Osteoblast (primary cell): ENCODE data around the gene RBL2. TPM values are rescaled to one million over a fixed set of nuclear protein-coding genes. Genes with fewer than 3 reads are reported as not detected.

Experiments used
- DNase-seq: peaks from one replicate; pipeline ENCODE4 v3.0.0; 2011; ENCODE audit warnings: low spot score, mixed read lengths; ENCODE audit not compliant: insufficient read length; ENCODE audit errors: missing footprints
- H2AFZ ChIP-seq: 2 replicates; pipeline ENCODE4 v1.6.0; 2011; ENCODE audit warnings: mild to moderate bottlenecking, low read length
- H3K27ac ChIP-seq: 2 replicates; pipeline ENCODE4 v1.5.1; 2011; ENCODE audit warnings: mild to moderate bottlenecking, low read depth, low read length, moderate library complexity
- H3K27me3 ChIP-seq: 2 replicates; pipeline ENCODE4 v1.6.0; 2012; ENCODE audit warnings: mild to moderate bottlenecking, control low read depth, inconsistent platforms, low read length, moderate library complexity; ENCODE audit not compliant: insufficient read depth
- H3K36me3 ChIP-seq: 2 replicates; pipeline ENCODE4 v1.5.1; 2011; ENCODE audit warnings: mild to moderate bottlenecking, low read length, control low read depth, moderate library complexity; ENCODE audit not compliant: insufficient read depth
- H3K4me1 ChIP-seq: 2 replicates; pipeline ENCODE4 v1.5.1; 2011; ENCODE audit warnings: mild to moderate bottlenecking, low read length, control low read depth, moderate library complexity; ENCODE audit not compliant: insufficient read depth
- H3K4me2 ChIP-seq: 2 replicates; pipeline ENCODE4 v1.6.0; 2011; ENCODE audit warnings: mild to moderate bottlenecking, low read length; ENCODE audit not compliant: insufficient read depth
- H3K4me3 ChIP-seq: fragments of 200-600 bp; sonication (generic); 3 replicates; pipeline ENCODE4 v1.5.1; 2012; ENCODE audit warnings: mild to moderate bottlenecking, low read length, inconsistent platforms; ENCODE audit not compliant: insufficient read depth
- H3K79me2 ChIP-seq: 2 replicates; pipeline ENCODE4 v1.6.0; 2012; ENCODE audit warnings: mild to moderate bottlenecking, low read length, control low read depth, inconsistent platforms; ENCODE audit not compliant: insufficient read depth
- H3K9me3 ChIP-seq: 2 replicates; pipeline ENCODE4 v1.5.1; 2011; ENCODE audit warnings: low read depth, low read length, control low read depth
- H4K20me1 ChIP-seq: 2 replicates; pipeline ENCODE4 v1.6.0; 2012; ENCODE audit warnings: mild to moderate bottlenecking, low read length, control low read depth; ENCODE audit not compliant: insufficient read depth
- CTCF ChIP-seq: IDR thresholded peaks from 2 replicates; pipeline ENCODE4 v1.5.1; 2011; ENCODE audit warnings: mild to moderate bottlenecking, low read depth, low read length, moderate library complexity; ENCODE audit errors: extremely low read depth
- total RNA-seq: library from RNA; depleted of rRNA; stranded (reverse); fragments of >200 nt; gene quantifications from 2 replicates; pipeline ENCODE4 v1.2.3, GENCODE V29; 2012

Gene RBL2
- total RNA-seq, 1 donor, result 56.1 TPM

GRCh38 chr16:53498984-53499383 lies 64.7 kb downstream of the RBL2 start:
- DNase-seq, result no peak
- no peaks in the 10 kb centered on the region for H3K27me3 ChIP-seq
- no peak overlapping the region for H3K4me2 ChIP-seq
- H3K27ac ChIP-seq, result no peak overlapping the region
- peaks cover 17% of the 10 kb centered on the region for H3K79me2 ChIP-seq
- TF ChIP-seq CTCF, result no peak
- no peak overlapping the region for H2AFZ ChIP-seq
- no peak overlapping the region for H3K4me3 ChIP-seq
- H3K4me1 ChIP-seq, result peaks cover 15% of the 10 kb centered on the region
- H3K9me3 ChIP-seq, result no peaks in the 10 kb centered on the region
- H3K36me3 ChIP-seq, result peaks cover 44% of the 10 kb centered on the region
- peaks cover 6% of the 10 kb centered on the region for H4K20me1 ChIP-seq

GRCh38 chr16:53501216-53501859 lies 67.1 kb downstream of the RBL2 start:
- Histone ChIP-seq H3K4me2 (peak overlapping the region; percentile 91), H3K79me2 (peaks cover 17% of the 10 kb centered on the region), H3K27ac (no peak overlapping the region), H3K4me1 (peaks cover 26% of the 10 kb centered on the region), H3K9me3 (no peaks in the 10 kb centered on the region), H2AFZ (no peak overlapping the region), H3K4me3 (peak overlapping the region; percentile 84), H4K20me1 (peaks cover 6% of the 10 kb centered on the region), H3K36me3 (peaks cover 23% of the 10 kb centered on the region), H3K27me3 (no peaks in the 10 kb centered on the region)
- no peak for DNase-seq
- TF ChIP-seq CTCF, result no peak

GRCh38 chr16:53502331-53503269 lies 68.3 kb downstream of the RBL2 start, which contains the start of gene AKTIP:
Gene AKTIP (minus strand): TSS chr16:53503209. CDS start chr16:53500259, 2,950 bp downstream.
- TF ChIP-seq CTCF, result no peak
- no peaks in the 10 kb centered on the region for H3K9me3 ChIP-seq
- H3K79me2 ChIP-seq, result peaks cover 17% of the 10 kb centered on the region
- peak; percentile 85 for DNase-seq
- peaks cover 10% of the 10 kb centered on the region for H3K36me3 ChIP-seq
- peaks cover 28% of the 10 kb centered on the region for H3K4me1 ChIP-seq
- H3K27ac ChIP-seq, result peak within 1 kb of the TSS; percentile 98
- H4K20me1 ChIP-seq, result peaks cover 6% of the 10 kb centered on the region
- H3K27me3 ChIP-seq, result no peaks in the 10 kb centered on the region
- H2AFZ ChIP-seq, result peak within 1 kb of the TSS; percentile 89
- H3K4me2 ChIP-seq, result peak within 1 kb of the TSS; percentile 91
- peak within 1 kb of the TSS; percentile 84 for H3K4me3 ChIP-seq
